Neutrophil (primary cell): Measurements from ENCODE around the gene IGSF9B.

Experiments used
- H3K27ac ChIP-seq: fragments of 200-600 bp; sonication (generic); 2 replicates; pipeline ENCODE4 v1.5.1; 2016; ENCODE audit warnings: mild to moderate bottlenecking, moderate library complexity
- H3K27me3 ChIP-seq: fragments of 200-600 bp; sonication (generic); 2 replicates; pipeline ENCODE4 v1.6.0; 2016; ENCODE audit warnings: mild to moderate bottlenecking
- H3K36me3 ChIP-seq: fragments of 200-600 bp; sonication (generic); 2 replicates; pipeline ENCODE4 v1.5.1; 2017
- H3K4me1 ChIP-seq, 2 experiments: fragments of 200-600 bp in 1 of 2; sonication (generic) in 1 of 2; 1 replicate in 1 of 2; 2 replicates in 1 of 2; pipeline versions ENCODE4 v1.5.1 to v1.6.1; 2013 to 2016; ENCODE audit warnings: low read depth in 1 of 2, low read length in 1 of 2, mild to moderate bottlenecking in 1 of 2, moderate library complexity in 1 of 2; ENCODE audit not compliant: control insufficient read depth in 1 of 2, insufficient read depth in 1 of 2
- H3K4me3 ChIP-seq, 2 experiments: fragments of 200-600 bp in 1 of 2; sonication (generic) in 1 of 2; 1 replicate in 1 of 2; 2 replicates in 1 of 2; pipeline ENCODE4 v1.5.1; 2013 to 2016; ENCODE audit warnings: low read depth in 1 of 2, low read length in 1 of 2, mild to moderate bottlenecking in 1 of 2, moderate library complexity in 1 of 2
- H3K9me3 ChIP-seq: fragments of 200-600 bp; sonication (generic); 2 replicates; pipeline ENCODE4 v1.5.1; 2016
- CTCF ChIP-seq: fragments of 200-600 bp; sonication (generic); IDR thresholded peaks from 2 replicates; pipeline ENCODE4 v1.5.1; 2016; ENCODE audit warnings: antibody characterized with exemption

IGSF9B gene

GRCh38 chr11:133967599-133968238 lies 11.0 kb upstream of the IGSF9B start:
- Histone ChIP-seq H3K9me3 (no peaks in the 10 kb centered on the region), H3K4me1 (no peaks in the 10 kb centered on the region), H3K27me3 (peaks cover 33% of the 10 kb centered on the region), H3K36me3 (no peaks in the 10 kb centered on the region), H3K27ac (no peak overlapping the region), H3K4me3 (no peak overlapping the region)
- TF ChIP-seq CTCF = no peak

- no peaks in the 10 kb centered on the region for H3K9me3 ChIP-seq
- TF ChIP-seq CTCF = no peak
- H3K27me3 ChIP-seq = peaks cover 33% of the 10 kb centered on the region
- no peak overlapping the region for H3K4me3 ChIP-seq
- H3K27ac ChIP-seq = no peak overlapping the region
- H3K4me1 ChIP-seq = no peaks in the 10 kb centered on the region
- H3K36me3 ChIP-seq = no peaks in the 10 kb centered on the region
Observed at GRCh38 chr11:133966921-133967598, 10.3 kb upstream of the IGSF9B start.

- Histone ChIP-seq H3K27ac (no peak overlapping the region), H3K4me3 (no peak overlapping the region), H3K27me3 (peaks cover 33% of the 10 kb centered on the region), H3K9me3 (no peaks in the 10 kb centered on the region), H3K4me1 (no peaks in the 10 kb centered on the region), H3K36me3 (no peaks in the 10 kb centered on the region)
- TF ChIP-seq CTCF = no peak
Observed at GRCh38 chr11:133966172-133966651, 9.4 kb upstream of the IGSF9B start.

GRCh38 chr11:133965031-133965601 lies 8.3 kb upstream of the IGSF9B start:
- TF ChIP-seq CTCF = no peak
- Histone ChIP-seq H3K9me3 (no peaks in the 10 kb centered on the region), H3K27ac (no peak overlapping the region), H3K36me3 (no peaks in the 10 kb centered on the region), H3K4me1 (no peaks in the 10 kb centered on the region), H3K4me3 (no peak overlapping the region), H3K27me3 (peaks cover 40% of the 10 kb centered on the region)

GRCh38 chr11:133964356-133964755 lies 7.6 kb upstream of the IGSF9B start:
- H3K27ac ChIP-seq = no peak overlapping the region
- H3K4me3 ChIP-seq = no peak overlapping the region
- H3K27me3 ChIP-seq = peaks cover 42% of the 10 kb centered on the region
- no peaks in the 10 kb centered on the region for H3K36me3 ChIP-seq
- no peaks in the 10 kb centered on the region for H3K9me3 ChIP-seq
- TF ChIP-seq CTCF = no peak
- no peaks in the 10 kb centered on the region for H3K4me1 ChIP-seq
